Measurements from ENCODE around the gene LARGE1.

LARGE1 gene

GRCh38 chr22:33561149-33561807, 359.0 kb downstream of the LARGE1 start:
- no peak for DNase-seq (ENCODE audit: low spot score)

- no peak for DNase-seq (ENCODE audit: low spot score)
Measured at GRCh38 chr22:33557836-33558235, 362.4 kb downstream of the LARGE1 start.

- no peak for DNase-seq (ENCODE audit: low spot score)
Measured at GRCh38 chr22:33555814-33556522, 364.3 kb downstream of the LARGE1 start.

- DNase-seq (ENCODE audit: low spot score), result no peak
Measured at GRCh38 chr22:33553493-33553892, 366.8 kb downstream of the LARGE1 start.

GRCh38 chr22:33544707-33545106, 375.6 kb downstream of the LARGE1 start:
- no peak for DNase-seq (ENCODE audit: low spot score)

GRCh38 chr22:33542722-33543121, 377.6 kb downstream of the LARGE1 start:
- DNase-seq (ENCODE audit: low spot score), result no peak

GRCh38 chr22:33542153-33542552, 378.1 kb downstream of the LARGE1 start:
- DNase-seq (ENCODE audit: low spot score), result no peak

- DNase-seq (ENCODE audit: low spot score), result no peak
Measured at GRCh38 chr22:33539902-33540751, 380.1 kb downstream of the LARGE1 start.

GRCh38 chr22:33539202-33539901, 380.9 kb downstream of the LARGE1 start:
- no peak for DNase-seq (ENCODE audit: low spot score)

GRCh38 chr22:33538277-33538885, 381.9 kb downstream of the LARGE1 start:
- DNase-seq (ENCODE audit: low spot score), result no peak

GRCh38 chr22:33537059-33537458, 383.2 kb downstream of the LARGE1 start:
- DNase-seq (ENCODE audit: low spot score), result no peak

- DNase-seq (ENCODE audit: low spot score), result no peak
Measured at GRCh38 chr22:33535937-33536875, 384.1 kb downstream of the LARGE1 start.

- no peak for DNase-seq (ENCODE audit: low spot score)
Measured at GRCh38 chr22:33529424-33530113, 390.7 kb downstream of the LARGE1 start.

- no peak for DNase-seq (ENCODE audit: low spot score)
Measured at GRCh38 chr22:33528183-33528582, 392.1 kb downstream of the LARGE1 start.

GRCh38 chr22:33526434-33527107, 393.7 kb downstream of the LARGE1 start:
- DNase-seq (ENCODE audit: low spot score), result no peak

GRCh38 chr22:33524511-33525260, 395.6 kb downstream of the LARGE1 start:
- no peak for DNase-seq (ENCODE audit: low spot score)

GRCh38 chr22:33521879-33522665, 398.2 kb downstream of the LARGE1 start:
- no peak for DNase-seq (ENCODE audit: low spot score)
